WTC11 (cell line): ENCODE data around the gene NMB.

Source experiments
- AR ChIP-seq: fragments of 250-450 bp; sonication (Bioruptor Pico); IDR thresholded peaks from 2 replicates; pipeline ENCODE4 v1.9.0; 2021; ENCODE audit warnings: mild to moderate bottlenecking
- CTCF ChIP-seq: fragments of 200-600 bp; IDR thresholded peaks from 2 replicates; pipeline ENCODE4 v1.8.0; 2022; ENCODE audit warnings: antibody characterized with exemption
- PRDM15 ChIP-seq: sonication (generic); formaldehyde crosslinking; IDR thresholded peaks from 2 replicates; pipeline ENCODE4 v1.8.0; 2022; ENCODE audit warnings: missing genetic modification reagents
- USF2 ChIP-seq: sonication (generic); formaldehyde crosslinking; IDR thresholded peaks from 2 replicates; pipeline ENCODE4 v1.8.1; 2023; ENCODE audit warnings: mild to moderate bottlenecking, missing genetic modification reagents, moderate library complexity
- ZNF121 ChIP-seq: sonication (generic); formaldehyde crosslinking; IDR thresholded peaks from 2 replicates; pipeline ENCODE4 v1.8.0; 2023; ENCODE audit warnings: missing genetic modification reagents
- TF ChIP-seq, protein P1 (sequence below): sonication (generic); formaldehyde crosslinking; IDR thresholded peaks from 2 replicates; pipeline ENCODE4 v1.8.0; 2022; ENCODE audit warnings: mild to moderate bottlenecking, missing genetic modification reagents

GRCh38 chr15:84633311-84634227 lies 24.4 kb downstream of the NMB start:
- TF ChIP-seq AR (CRISPR knock-in tag) (no peak), USF2 (no peak), PRDM15 (CRISPR knock-in tag) (peak; percentile 4; the same call in 1 of the 2 replicates), CTCF (no peak), ZNF121 (CRISPR knock-in tag) (no peak)
- TF ChIP-seq, protein P1, sequence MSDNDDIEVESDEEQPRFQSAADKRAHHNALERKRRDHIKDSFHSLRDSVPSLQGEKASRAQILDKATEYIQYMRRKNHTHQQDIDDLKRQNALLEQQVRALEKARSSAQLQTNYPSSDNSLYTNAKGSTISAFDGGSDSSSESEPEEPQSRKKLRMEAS (CRISPR knock-in tag): no peak
